ENCODE data around the gene RPLP2. TPM values are rescaled to one million over a fixed set of nuclear protein-coding genes. Genes with fewer than 3 reads are reported as not detected.
A peak's percentile ranks its signal among the peaks of the same experiment; 100 is the strongest.

RPLP2 gene
- polyA plus RNA-seq, 1 donor (not counting 4 experiments of a cell fraction or from before 2014, with no cell fraction given) = 632 TPM

DNA sequence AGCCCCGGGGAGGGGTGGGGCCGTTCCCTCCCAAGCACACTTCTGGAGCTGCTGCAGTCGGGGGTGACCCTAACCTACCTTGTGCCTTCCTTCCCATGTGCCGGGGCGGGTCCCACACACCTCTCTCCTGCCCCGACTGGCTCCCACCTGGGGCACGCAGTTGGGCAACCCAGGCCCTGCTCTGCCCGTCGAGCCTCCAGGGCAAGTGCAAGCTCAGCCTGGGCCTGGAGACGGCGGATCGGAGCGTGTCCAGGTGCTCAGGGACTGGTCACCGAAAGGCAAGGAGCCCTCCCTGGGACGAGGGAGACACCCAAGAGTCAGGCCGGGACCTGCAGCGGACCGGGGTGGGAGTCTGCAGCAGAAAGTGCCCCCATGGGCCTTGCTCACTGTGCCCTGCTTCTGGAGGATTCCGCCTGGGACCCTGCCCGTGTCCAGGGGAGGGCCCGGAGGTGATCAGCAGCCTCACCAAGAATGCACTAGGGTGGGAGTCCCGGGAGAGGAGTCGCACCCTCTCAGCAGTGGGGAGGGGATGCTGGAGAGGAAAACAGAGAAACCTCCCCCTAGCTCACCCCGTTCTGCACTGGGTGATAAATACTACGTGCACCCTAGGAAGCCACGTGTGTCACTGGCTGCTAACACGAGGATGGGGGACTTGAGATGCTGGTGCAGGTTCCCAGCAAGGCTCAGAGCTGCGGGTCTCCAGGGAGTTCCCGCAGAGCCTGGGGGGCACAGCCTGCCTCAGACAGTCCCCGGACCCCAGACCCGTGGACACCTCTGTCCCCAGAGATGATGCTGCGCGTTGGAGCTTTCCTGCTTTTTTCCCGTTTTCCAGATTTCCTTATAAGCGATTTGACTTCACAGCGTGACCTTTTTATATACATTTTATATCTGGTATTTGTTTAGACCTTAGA lies 27.2 kb upstream of the RPLP2 start:
- Histone ChIP-seq H3K27me3 (ENCODE audit: control insufficient read depth, extremely low read depth, insufficient read depth, low read length) (no peaks in the 10 kb centered on the region), H3K4me1 (ENCODE audit: control insufficient read depth, extremely low read depth, insufficient read depth, low read length) (peaks cover 19% of the 10 kb centered on the region), H3K4me2 (ENCODE audit: control insufficient read depth, extremely low read depth, insufficient read depth, low read depth, low read length) (no peak overlapping the region), H3K79me2 (ENCODE audit: control insufficient read depth, insufficient read depth, low read length) (peaks cover 19% of the 10 kb centered on the region), H3K27ac (ENCODE audit: control insufficient read depth, insufficient read depth, low read length) (no peak overlapping the region), H3K9ac (ENCODE audit: control insufficient read depth, extremely low read depth, insufficient read depth, low read length) (no peak overlapping the region), H3K36me3 (ENCODE audit: control insufficient read depth in 2 of 2, extremely low read depth in 1 of 2, insufficient read depth in 2 of 2, low read length in 2 of 2) (peaks cover 0 to 7% of the 10 kb centered on the region in 2 experiments), H2AFZ (ENCODE audit: control insufficient read depth, low read length) (no peak overlapping the region), H3K4me3 (ENCODE audit: control insufficient read depth in 2 of 3, extremely low read depth in 1 of 3, insufficient read depth in 2 of 3, low read depth in 1 of 3, low read length in 3 of 3) (no peak overlapping the region), H4K20me1 (ENCODE audit: control insufficient read depth, extremely low read depth, insufficient read depth, low read length) (no peaks in the 10 kb centered on the region), H3K9me3 (ENCODE audit: control insufficient read depth, low read depth, low read length) (no peaks in the 10 kb centered on the region), H3K9me1 (ENCODE audit: control insufficient read depth, extremely low read depth, insufficient read depth, low read length) (peaks cover 2% of the 10 kb centered on the region)
- dilution Hi-C loops (cut with MboI; ENCODE audit: extremely low pct_ligation_motif_present, low sequenced_read_pairs) = no loop called here
- TF ChIP-seq EZH2 (IDR thresholded peaks at IDR 0.05; ENCODE audit: low read length) (no peak), CTCF (optimal IDR thresholded peaks at IDR 0.05 in 1 of 3, IDR thresholded peaks at IDR 0.05 in 1 of 3, conservative IDR thresholded peaks at IDR 0.05 in 1 of 3; ENCODE audit: extremely low read depth in 1 of 3, insufficient read depth in 2 of 3, low read length in 3 of 3) (no peak)
- DNase-seq (ENCODE audit: low read depth, low spot score) = no peak
- no peak for FAIRE-seq

GRCh38 chr11:783581-784015 lies 26.2 kb upstream of the RPLP2 start:
- Histone ChIP-seq H3K27ac (ENCODE audit: control insufficient read depth, insufficient read depth, low read length) (no peak overlapping the region), H3K9me3 (ENCODE audit: control insufficient read depth, low read depth, low read length) (no peaks in the 10 kb centered on the region), H3K4me3 (ENCODE audit: control insufficient read depth in 2 of 3, extremely low read depth in 1 of 3, insufficient read depth in 2 of 3, low read depth in 1 of 3, low read length in 3 of 3) (no peak overlapping the region), H3K4me2 (ENCODE audit: control insufficient read depth, extremely low read depth, insufficient read depth, low read depth, low read length) (peak overlapping the region; percentile 56), H3K79me2 (ENCODE audit: control insufficient read depth, insufficient read depth, low read length) (peaks cover 10% of the 10 kb centered on the region), H2AFZ (ENCODE audit: control insufficient read depth, low read length) (no peak overlapping the region), H4K20me1 (ENCODE audit: control insufficient read depth, extremely low read depth, insufficient read depth, low read length) (no peaks in the 10 kb centered on the region), H3K27me3 (ENCODE audit: control insufficient read depth, extremely low read depth, insufficient read depth, low read length) (peaks cover under 1% of the 10 kb centered on the region), H3K9me1 (ENCODE audit: control insufficient read depth, extremely low read depth, insufficient read depth, low read length) (no peaks in the 10 kb centered on the region), H3K9ac (ENCODE audit: control insufficient read depth, extremely low read depth, insufficient read depth, low read length) (no peak overlapping the region), H3K4me1 (ENCODE audit: control insufficient read depth, extremely low read depth, insufficient read depth, low read length) (peaks cover 12% of the 10 kb centered on the region), H3K36me3 (ENCODE audit: control insufficient read depth in 2 of 2, extremely low read depth in 1 of 2, insufficient read depth in 2 of 2, low read length in 2 of 2) (peaks cover 0 to 7% of the 10 kb centered on the region in 2 experiments)
- TF ChIP-seq CTCF (optimal IDR thresholded peaks at IDR 0.05 in 1 of 3, IDR thresholded peaks at IDR 0.05 in 1 of 3, conservative IDR thresholded peaks at IDR 0.05 in 1 of 3; ENCODE audit: extremely low read depth in 1 of 3, insufficient read depth in 2 of 3, low read length in 3 of 3) (peak; percentile 94 to 97 (median 96)), EZH2 (IDR thresholded peaks at IDR 0.05; ENCODE audit: low read length) (no peak)
- peak; percentile 56 for DNase-seq (ENCODE audit: low read depth, low spot score)
- peak; percentile 90 for FAIRE-seq
- dilution Hi-C loops (cut with MboI; ENCODE audit: extremely low pct_ligation_motif_present, low sequenced_read_pairs) = no loop called here
